K562 (cell line): ENCODE data around the gene TTL. TPM values are rescaled to one million over a fixed set of nuclear protein-coding genes. Genes with fewer than 3 reads are reported as not detected.

ENCODE experiments used
- ATAC-seq: fragments of 200-7000 bp; cut with Tn5 transposase; 3 replicates; pipeline ENCODE4 v1.9.1; 2020; ENCODE audit warnings: moderate library complexity
- BruUV-seq: library from RNA; stranded (reverse); fragments of 400-500 nt; replicated peaks from 2 replicates; lab custom pipeline; 2021; lab: Mats Ljungman, UMichigan
- CTCF ChIA-PET: fragments of 300-600 bp; formaldehyde crosslinking; extraction: SDS; loops from one replicate; lab custom pipeline; 2021; ENCODE audit warnings: low intra/inter-chr PET ratio; lab: Yijun Ruan, JAX
- POLR2A ChIA-PET: fragments of 300-600, 350-650 bp; sonication (Branson Sonifier 250); formaldehyde crosslinking; extraction: SDS; loops from one replicate; lab custom pipeline; 2021; ENCODE audit warnings: antibody characterized with exemption, inconsistent platforms; lab: Yijun Ruan, JAX
- DNase-seq, 4 experiments: peaks; one replicate each; pipeline versions ENCODE4 v3.0.0 to v3.0.0-alpha.2; 2011 to 2018; ENCODE audit warnings: low spot score in 3 of 4, mixed read lengths in 3 of 4; ENCODE audit errors: extremely low read depth in 1 of 4
- FAIRE-seq: peaks from 2 replicates; lab custom pipeline; 2011; peaks lifted over from hg19 to GRCh38; lab: Jason Lieb, UNC
- H2AFZ ChIP-seq: 2 replicates; pipeline ENCODE4 v1.6.0; 2011; ENCODE audit warnings: low read depth, low read length, control low read depth, inconsistent platforms
- H3K27ac ChIP-seq: fragments of 200-600 bp; 3 replicates; pipeline ENCODE4 v1.8.0; 2011; ENCODE audit warnings: low read depth, mild to moderate bottlenecking, control low read depth, inconsistent platforms, low read length, moderate library complexity, mixed read lengths; ENCODE audit errors: extremely low read depth
- H3K27me3 ChIP-seq, 2 experiments: fragments of 300-600 bp in 1 of 2; 2 replicates in 1 of 2; 3 replicates in 1 of 2; pipeline versions ENCODE4 v1.6.0 to v1.8.0; 2011; ENCODE audit warnings: inconsistent platforms in 2 of 2, low read length in 2 of 2, mild to moderate bottlenecking in 1 of 2, mixed read lengths in 1 of 2, moderate library complexity in 1 of 2; ENCODE audit not compliant: control insufficient read depth in 2 of 2, insufficient read depth in 2 of 2
- H3K36me3 ChIP-seq: fragments of 300-600 bp; 3 replicates; pipeline ENCODE4 v1.8.0; 2011; ENCODE audit warnings: mild to moderate bottlenecking, low read length, inconsistent platforms; ENCODE audit not compliant: control insufficient read depth, insufficient read depth
- H3K4me1 ChIP-seq, 2 experiments: fragments of 200-600 bp in 1 of 2; replicated peaks in 1 of 2; 2 replicates in 1 of 2; 3 replicates in 1 of 2; pipeline versions ENCODE4 v1.5.1 to v1.8.0; 2011; ENCODE audit warnings: inconsistent platforms in 2 of 2, low read length in 2 of 2, mild to moderate bottlenecking in 1 of 2, mixed read lengths in 1 of 2, moderate library complexity in 1 of 2; ENCODE audit not compliant: control insufficient read depth in 2 of 2, insufficient read depth in 2 of 2
- H3K4me2 ChIP-seq: 2 replicates; pipeline ENCODE4 v1.6.1; 2011; ENCODE audit warnings: low read length, control low read depth, inconsistent platforms, mixed read lengths; ENCODE audit not compliant: insufficient read depth
- H3K4me3 ChIP-seq: fragments of 200-600 bp; sonication (generic), shearing (Covaris generic); 2 replicates; pipeline ENCODE4 v1.5.1; 2016; ENCODE audit warnings: control low read depth, inconsistent platforms
- H3K79me2 ChIP-seq: fragments of 200-600 bp; 3 replicates; pipeline ENCODE4 v1.8.0; 2011; ENCODE audit warnings: low read length, inconsistent platforms; ENCODE audit not compliant: control insufficient read depth, insufficient read depth
- H3K9ac ChIP-seq, 2 experiments: 2 replicates each; pipeline versions ENCODE4 v1.6.0 to v1.6.1; 2011; ENCODE audit warnings: low read depth in 2 of 2, low read length in 2 of 2, control low read depth in 1 of 2, inconsistent platforms in 1 of 2, mild to moderate bottlenecking in 1 of 2, mixed read lengths in 1 of 2; ENCODE audit not compliant: insufficient read depth in 1 of 2
- H3K9me1 ChIP-seq: one replicate; pipeline ENCODE4 v1.6.0; 2011; ENCODE audit warnings: inconsistent platforms, mild to moderate bottlenecking, low read length, moderate library complexity; ENCODE audit not compliant: control insufficient read depth, insufficient read depth
- H3K9me3 ChIP-seq: replicated peaks from 2 replicates; pipeline ENCODE4 v1.5.1; 2011; ENCODE audit warnings: low read depth, low read length, inconsistent platforms; ENCODE audit not compliant: control insufficient read depth, insufficient read depth
- H4K20me1 ChIP-seq: replicated peaks from 2 replicates; pipeline ENCODE4 v1.6.1; 2011; ENCODE audit warnings: low read length, inconsistent platforms, mixed read lengths; ENCODE audit not compliant: control insufficient read depth, insufficient read depth
- BCOR ChIP-seq: fragments of 450-650 bp; IDR thresholded peaks from 2 replicates; pipeline ENCODE4 v1.6.1; 2016
- CHD1 ChIP-seq: fragments of 200-600 bp; sonication (generic); IDR thresholded peaks from one replicate; pipeline ENCODE4 v1.6.1; 2012; ENCODE audit warnings: mild to moderate bottlenecking, moderate library complexity, low read length, inconsistent platforms
- HDAC3 ChIP-seq: fragments of 450-650 bp; IDR thresholded peaks from 2 replicates; pipeline ENCODE4 v1.6.1; 2018; ENCODE audit warnings: borderline replicate concordance, mild to moderate bottlenecking, moderate library complexity; ENCODE audit not compliant: partially characterized antibody
- MLX ChIP-seq, 2 experiments: fragments of 450-650 bp in 1 of 2; sonication (generic) in 1 of 2; formaldehyde crosslinking; conservative IDR thresholded peaks; 2 replicates each; pipeline versions ENCODE4 v1.4.0 to v1.8.1; 2020 to 2022; ENCODE audit warnings: mild to moderate bottlenecking in 1 of 2, missing genetic modification reagents in 1 of 2
- SP2 ChIP-seq: IDR thresholded peaks from 2 replicates; pipeline ENCODE4 v1.6.1; 2011; ENCODE audit warnings: mild to moderate bottlenecking, low read depth, low read length, moderate library complexity; ENCODE audit not compliant: poor library complexity, severe bottlenecking; ENCODE audit errors: extremely low read depth
- SUPT5H ChIP-seq: fragments of 450-650 bp; IDR thresholded peaks from 2 replicates; pipeline ENCODE4 v1.6.1; 2016
- TEAD4 ChIP-seq, 2 experiments: sonication (generic) in 1 of 2; formaldehyde crosslinking in 1 of 2; IDR thresholded peaks; 2 replicates each; pipeline versions ENCODE4 v1.6.1 to v1.8.0; 2012 to 2022; ENCODE audit warnings: borderline replicate concordance in 1 of 2, inconsistent platforms in 1 of 2, low read length in 1 of 2, mild to moderate bottlenecking in 1 of 2, missing genetic modification reagents in 1 of 2
- ZNF165 ChIP-seq: fragments of 250-450 bp; sonication (Bioruptor Pico); IDR thresholded peaks from 2 replicates; pipeline ENCODE4 v1.4.0; 2020; ENCODE audit warnings: borderline replicate concordance
- ZNF282 ChIP-seq: sonication (generic); formaldehyde crosslinking; IDR thresholded peaks from 2 replicates; pipeline ENCODE4 v1.8.1; 2023; ENCODE audit warnings: missing genetic modification reagents
- WGBS: fragments of 100-300 bp; shearing (Covaris generic); methylation state at CpG from one replicate; pipeline ENCODE4 v1.1.6; 2016; ENCODE audit warnings: low coverage, mixed read lengths; ENCODE audit not compliant: insufficient coverage; ENCODE audit errors: missing lambda C conversion rate; 5-methylcytosine and 5-hydroxymethylcytosine counted together
- in situ Hi-C: fragments of 300-500 bp; cut with MboI; formaldehyde crosslinking; loops from 4 replicates; pipeline ENCODE4 v1.15.0; 2018; ENCODE audit warnings: inconsistent platforms, mixed read lengths
- intact Hi-C: fragments of 100-400 bp; cut with micrococcal nuclease; formaldehyde crosslinking; loops from 2 replicates; pipeline ENCODE4 v1.14.2; 2022
- polyA plus RNA-seq, 8 experiments: library from polyadenylated mRNA; depleted of rRNA in 4 of 8; stranded (reverse) in 5 of 8; unstranded in 3 of 8; fragments of >200 nt; fragmentation: Nextera tagmentation in 2 of 8; fragmentation: Illumina TruSeq in 1 of 8; extraction: Ambion mirVana in 2 of 8; extraction: Trizol in 1 of 8; gene quantifications; 2 replicates each; pipeline versions ENCODE4 v1.2.1 to v1.2.3, GENCODE V29; 2011 to 2014; ENCODE audit warnings: inconsistent platforms in 1 of 8, missing spikeins in 1 of 8
- total RNA-seq, 7 experiments: library from RNA; depleted of rRNA in 6 of 7; stranded (reverse); fragments of >200 nt in 6 of 7; fragmentation: Illumina TruSeq in 2 of 7; extraction: Trizol in 2 of 7; gene quantifications; 2 replicates each; pipeline versions ENCODE4 v1.2.1 to v1.2.3, GENCODE V29; 2011 to 2021; ENCODE audit warnings: low replicate concordance in 1 of 7
- TF ChIP-seq, protein P1 (sequence below): sonication (generic); formaldehyde crosslinking; IDR thresholded peaks from 2 replicates; pipeline ENCODE4 v1.8.1; 2023; ENCODE audit warnings: missing genetic modification reagents, mild to moderate bottlenecking, borderline replicate concordance
- TF ChIP-seq, protein P2 (sequence below): sonication (generic); formaldehyde crosslinking; IDR thresholded peaks from 2 replicates; pipeline ENCODE4 v1.8.1; 2023; ENCODE audit warnings: mild to moderate bottlenecking, missing genetic modification reagents

The TTL gene
- total and polyA plus RNA-seq, 9 of the 15 experiments (the other 6 are each of a cell fraction or from before 2014, with no cell fraction given) = 9.4 to 54.4 (median 34.9) TPM

DNA sequence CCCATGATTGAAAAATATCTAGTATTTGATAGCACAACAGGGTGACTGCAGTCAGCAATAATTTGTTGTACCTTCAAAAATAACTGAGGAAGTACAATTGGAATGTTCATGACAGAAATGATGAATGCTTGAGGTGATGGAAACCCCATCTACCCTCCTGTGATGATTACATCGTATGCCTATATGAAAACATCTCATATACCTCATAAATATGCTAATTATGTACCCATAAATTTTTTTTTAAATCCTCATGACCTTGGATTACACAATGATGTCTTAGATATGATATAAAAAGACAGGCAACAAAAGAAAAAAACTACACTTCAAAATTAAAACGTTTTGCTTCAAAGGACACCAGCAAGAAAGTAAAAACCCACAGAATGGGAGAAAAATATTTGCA lies 59.0 kb downstream of the TTL start (continued):
- TF ChIP-seq, protein P1, sequence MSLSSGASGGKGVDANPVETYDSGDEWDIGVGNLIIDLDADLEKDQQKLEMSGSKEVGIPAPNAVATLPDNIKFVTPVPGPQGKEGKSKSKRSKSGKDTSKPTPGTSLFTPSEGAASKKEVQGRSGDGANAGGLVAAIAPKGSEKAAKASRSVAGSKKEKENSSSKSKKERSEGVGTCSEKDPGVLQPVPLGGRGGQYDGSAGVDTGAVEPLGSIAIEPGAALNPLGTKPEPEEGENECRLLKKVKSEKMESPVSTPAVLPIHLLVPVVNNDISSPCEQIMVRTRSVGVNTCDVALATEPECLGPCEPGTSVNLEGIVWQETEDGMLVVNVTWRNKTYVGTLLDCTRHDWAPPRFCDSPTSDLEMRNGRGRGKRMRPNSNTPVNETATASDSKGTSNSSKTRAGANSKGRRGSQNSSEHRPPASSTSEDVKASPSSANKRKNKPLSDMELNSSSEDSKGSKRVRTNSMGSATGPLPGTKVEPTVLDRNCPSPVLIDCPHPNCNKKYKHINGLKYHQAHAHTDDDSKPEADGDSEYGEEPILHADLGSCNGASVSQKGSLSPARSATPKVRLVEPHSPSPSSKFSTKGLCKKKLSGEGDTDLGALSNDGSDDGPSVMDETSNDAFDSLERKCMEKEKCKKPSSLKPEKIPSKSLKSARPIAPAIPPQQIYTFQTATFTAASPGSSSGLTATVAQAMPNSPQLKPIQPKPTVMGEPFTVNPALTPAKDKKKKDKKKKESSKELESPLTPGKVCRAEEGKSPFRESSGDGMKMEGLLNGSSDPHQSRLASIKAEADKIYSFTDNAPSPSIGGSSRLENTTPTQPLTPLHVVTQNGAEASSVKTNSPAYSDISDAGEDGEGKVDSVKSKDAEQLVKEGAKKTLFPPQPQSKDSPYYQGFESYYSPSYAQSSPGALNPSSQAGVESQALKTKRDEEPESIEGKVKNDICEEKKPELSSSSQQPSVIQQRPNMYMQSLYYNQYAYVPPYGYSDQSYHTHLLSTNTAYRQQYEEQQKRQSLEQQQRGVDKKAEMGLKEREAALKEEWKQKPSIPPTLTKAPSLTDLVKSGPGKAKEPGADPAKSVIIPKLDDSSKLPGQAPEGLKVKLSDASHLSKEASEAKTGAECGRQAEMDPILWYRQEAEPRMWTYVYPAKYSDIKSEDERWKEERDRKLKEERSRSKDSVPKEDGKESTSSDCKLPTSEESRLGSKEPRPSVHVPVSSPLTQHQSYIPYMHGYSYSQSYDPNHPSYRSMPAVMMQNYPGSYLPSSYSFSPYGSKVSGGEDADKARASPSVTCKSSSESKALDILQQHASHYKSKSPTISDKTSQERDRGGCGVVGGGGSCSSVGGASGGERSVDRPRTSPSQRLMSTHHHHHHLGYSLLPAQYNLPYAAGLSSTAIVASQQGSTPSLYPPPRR (CRISPR knock-in tag) = no peak

DNA sequence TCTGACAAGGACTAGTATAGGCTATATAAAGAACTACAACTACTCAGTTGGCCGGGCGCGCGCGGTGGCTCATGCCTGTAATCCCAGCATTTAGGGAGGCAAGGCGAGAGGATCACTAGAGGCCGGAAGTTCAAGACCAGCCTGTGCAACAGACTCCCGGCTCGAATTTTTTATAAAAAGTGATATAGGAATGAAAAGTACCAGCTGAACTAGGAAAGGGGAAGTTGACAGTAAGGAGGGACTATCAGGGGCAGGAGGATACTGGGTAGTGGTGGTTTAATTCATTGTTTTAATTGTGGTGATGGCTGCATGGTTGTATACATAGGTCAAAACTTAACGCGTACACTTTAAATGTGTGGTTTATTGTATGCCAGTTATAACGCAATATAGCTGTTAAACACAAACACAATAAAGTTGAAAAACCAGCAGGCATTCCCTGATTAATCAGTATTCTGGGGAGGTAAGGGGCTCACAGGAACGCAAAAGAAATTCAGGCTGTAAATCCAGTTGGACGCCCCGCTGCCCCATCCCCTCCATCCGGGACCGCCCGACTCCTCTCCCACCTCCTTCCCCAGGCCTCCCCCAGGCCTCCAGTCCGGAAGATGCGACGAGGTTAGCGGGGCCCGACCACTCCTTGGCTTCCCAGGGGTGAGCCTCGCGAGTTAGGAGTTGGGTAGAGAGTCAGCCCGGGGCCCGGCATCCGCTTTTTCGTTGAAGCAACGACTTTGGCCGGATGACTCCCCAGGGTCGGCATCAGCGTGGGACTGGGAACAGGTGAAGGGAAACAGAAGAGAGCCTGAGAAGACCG lies 59.6 kb downstream of the TTL start:
- BruUV-seq = TSS peak; percentile 95
- DNase-seq = peak in 3 of 4 experiments; percentile 81 to 87 (median 81)
- Histone ChIP-seq H3K27me3 (no peaks in the 10 kb centered on the region), H3K4me1 (peaks cover 5 to 15% of the 10 kb centered on the region in 2 experiments; a peak in 4 of 5 replicates), H3K4me3 (peak overlapping the region; percentile 77), H3K27ac (peak overlapping the region; percentile 91), H3K36me3 (peaks cover 19% of the 10 kb centered on the region; the same call in 2 of the 3 replicates), H3K4me2 (peak overlapping the region; percentile 95), H3K9me1 (no peaks in the 10 kb centered on the region), H2AFZ (peak overlapping the region; percentile 100), H3K9ac (peak overlapping the region; percentile 85 to 96), H4K20me1 (no peaks in the 10 kb centered on the region; the same call in 1 of the 2 replicates), H3K9me3 (no peaks in the 10 kb centered on the region), H3K79me2 (peaks cover 48% of the 10 kb centered on the region)
- WGBS = 5% methylated on average over 24 of the region's 34 CpGs
- peak; percentile 74 for FAIRE-seq
- CTCF ChIA-PET = no interaction called here
- in situ Hi-C loops = no loop called here
- intact Hi-C loops = loop anchor here (2.0 to 5.0 kb wide), 2 partner anchors 41 to 61 kb away; partner anchors contain the start of gene CHCHD5
- POLR2A ChIA-PET = interaction anchor here (0.6 to 0.8 kb wide), 2 partner anchors 13 to 32 kb away, joined by 4 read pairs; no protein-coding TSS in a partner anchor
- peak; percentile 90 for ATAC-seq
- TF ChIP-seq ZNF282 (CRISPR knock-in tag) (no peak), SP2 (no peak), SUPT5H (peak; percentile 62), ZNF165 (CRISPR knock-in tag) (no peak), HDAC3 (peak; percentile 29), BCOR (no peak; the same call in 1 of the 2 replicates), TEAD4 (IDR thresholded peaks at IDR 0.05; ENCODE audit: low read length) (no peak), TEAD4 (CRISPR knock-in tag; IDR thresholded peaks at IDR 0.05; ENCODE audit: borderline replicate concordance) (no peak), CHD1 (no peak), MLX (CRISPR knock-in tag; conservative IDR thresholded peaks at IDR 0.05) (no peak)
- TF ChIP-seq, protein P2, sequence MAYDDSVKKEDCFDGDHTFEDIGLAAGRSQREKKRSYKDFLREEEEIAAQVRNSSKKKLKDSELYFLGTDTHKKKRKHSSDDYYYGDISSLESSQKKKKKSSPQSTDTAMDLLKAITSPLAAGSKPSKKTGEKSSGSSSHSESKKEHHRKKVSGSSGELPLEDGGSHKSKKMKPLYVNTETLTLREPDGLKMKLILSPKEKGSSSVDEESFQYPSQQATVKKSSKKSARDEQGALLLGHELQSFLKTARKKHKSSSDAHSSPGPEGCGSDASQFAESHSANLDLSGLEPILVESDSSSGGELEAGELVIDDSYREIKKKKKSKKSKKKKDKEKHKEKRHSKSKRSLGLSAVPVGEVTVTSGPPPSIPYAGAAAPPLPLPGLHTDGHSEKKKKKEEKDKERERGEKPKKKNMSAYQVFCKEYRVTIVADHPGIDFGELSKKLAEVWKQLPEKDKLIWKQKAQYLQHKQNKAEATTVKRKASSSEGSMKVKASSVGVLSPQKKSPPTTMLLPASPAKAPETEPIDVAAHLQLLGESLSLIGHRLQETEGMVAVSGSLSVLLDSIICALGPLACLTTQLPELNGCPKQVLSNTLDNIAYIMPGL (CRISPR knock-in tag) = no peak
